HepG2 (cell line): ENCODE data around the gene PGS1. TPM values are rescaled to one million over a fixed set of nuclear protein-coding genes. Genes with fewer than 3 reads are reported as not detected.

Experiments
- ATAC-seq: fragments of 200-7000 bp; cut with Tn5 transposase; 3 replicates; pipeline ENCODE4 v1.9.1; 2020; ENCODE audit warnings: mild to moderate bottlenecking, moderate library complexity
- BruUV-seq: library from RNA; stranded (reverse); fragments of 400-500 nt; replicated peaks from 2 replicates; lab custom pipeline; 2021; lab: Mats Ljungman, UMichigan
- CTCF ChIA-PET: fragments of 300-600 bp; formaldehyde crosslinking; extraction: SDS; loops from one replicate; lab custom pipeline; 2021; ENCODE audit warnings: low total read pairs, inconsistent platforms, low intra/inter-chr PET ratio; lab: Yijun Ruan, JAX
- POLR2A ChIA-PET: fragments of 350-600 bp; sonication (Branson Sonifier 250); formaldehyde crosslinking; loops from one replicate; lab custom pipeline; 2020; ENCODE audit warnings: antibody characterized with exemption, inconsistent platforms; lab: Yijun Ruan, JAX
- DNase-seq: peaks from one replicate; pipeline ENCODE4 v3.0.0-alpha.2; 2015; ENCODE audit warnings: low spot score
- FAIRE-seq: peaks from 3 replicates; lab custom pipeline; 2011; peaks lifted over from hg19 to GRCh38; lab: Jason Lieb, UNC
- H2AFZ ChIP-seq: one replicate; pipeline ENCODE4 v1.6.1; 2011; ENCODE audit warnings: low read length, inconsistent platforms
- H3K27ac ChIP-seq: fragments of 300-600 bp; 3 replicates; pipeline ENCODE4 v1.8.0; 2011; ENCODE audit warnings: mixed run types, mild to moderate bottlenecking, mixed read lengths, low read length, inconsistent platforms; ENCODE audit not compliant: insufficient read depth; ENCODE audit errors: extremely low read length
- H3K27me3 ChIP-seq, 2 experiments: fragments of 200-600 bp in 1 of 2; 2 replicates in 1 of 2; 3 replicates in 1 of 2; pipeline versions ENCODE4 v1.6.0 to v1.8.0; 2011; ENCODE audit warnings: low read length in 2 of 2, mild to moderate bottlenecking in 2 of 2, moderate library complexity in 2 of 2, inconsistent platforms in 1 of 2; ENCODE audit not compliant: insufficient read depth in 2 of 2, control insufficient read depth in 1 of 2
- H3K36me3 ChIP-seq, 2 experiments: fragments of 200-600 bp in 1 of 2; replicated peaks in 1 of 2; 2 replicates in 1 of 2; 3 replicates in 1 of 2; pipeline versions ENCODE4 v1.5.1 to v1.8.0; 2011; ENCODE audit warnings: low read length in 2 of 2, inconsistent platforms in 1 of 2; ENCODE audit not compliant: insufficient read depth in 2 of 2, control insufficient read depth in 1 of 2
- H3K4me1 ChIP-seq: 2 replicates; pipeline ENCODE4 v1.5.1; 2012; ENCODE audit warnings: low read length, inconsistent platforms; ENCODE audit not compliant: insufficient read depth
- H3K4me2 ChIP-seq: 2 replicates; pipeline ENCODE4 v1.6.0; 2011; ENCODE audit warnings: low read depth, low read length, inconsistent platforms
- H3K4me3 ChIP-seq, 3 experiments: fragments of 200-600 bp in 1 of 3; sonication (generic), shearing (Covaris generic) in 1 of 3; replicated peaks in 1 of 3; 2 replicates each; pipeline ENCODE4 v1.5.1; 2011 to 2016; ENCODE audit warnings: low read length in 3 of 3, inconsistent platforms in 2 of 3, low read depth in 2 of 3, mild to moderate bottlenecking in 2 of 3, control low read depth in 1 of 3, mixed read lengths in 1 of 3; ENCODE audit not compliant: insufficient read depth in 1 of 3
- H3K79me2 ChIP-seq: one replicate; pipeline ENCODE4 v1.6.1; 2011; ENCODE audit warnings: low read length, inconsistent platforms; ENCODE audit not compliant: insufficient read depth
- H3K9ac ChIP-seq: 2 replicates; pipeline ENCODE4 v1.6.0; 2011; ENCODE audit warnings: mild to moderate bottlenecking, low read depth, low read length, inconsistent platforms; ENCODE audit not compliant: insufficient read depth
- H3K9me3 ChIP-seq: 2 replicates; pipeline ENCODE4 v1.5.1; 2012; ENCODE audit warnings: mild to moderate bottlenecking, low read length
- H4K20me1 ChIP-seq: 2 replicates; pipeline ENCODE4 v1.6.0; 2011; ENCODE audit warnings: inconsistent platforms, mild to moderate bottlenecking, low read length, moderate library complexity; ENCODE audit not compliant: insufficient read depth
- AGO2 ChIP-seq: fragments of 200-400 bp; formaldehyde crosslinking; optimal IDR thresholded peaks from 2 replicates; pipeline ENCODE3; 2017; ENCODE audit warnings: mild to moderate bottlenecking, low read depth, low read length, moderate library complexity
- CEBPZ ChIP-seq: IDR thresholded peaks from 2 replicates; pipeline ENCODE4 v1.6.1; 2012; ENCODE audit warnings: low read length, improper control_type of control experiment
- PLSCR1 ChIP-seq: sonication (generic); formaldehyde crosslinking; IDR thresholded peaks from 2 replicates; pipeline ENCODE4 v1.5.0; 2020; ENCODE audit warnings: missing genetic modification reagents, mild to moderate bottlenecking, borderline replicate concordance
- WGBS: methylation state at CpG from one replicate; pipeline ENCODE4 v1.1.6; 2017; ENCODE audit warnings: low lambda C conversion rate; 5-methylcytosine and 5-hydroxymethylcytosine counted together
- in situ Hi-C: cut with HindIII; loops from 2 replicates; pipeline ENCODE4 v1.10.0; 2017; ENCODE audit warnings: low pct_unique_long_range_greater_than_20kb; ENCODE audit not compliant: extremely low pct_ligation_motif_present
- intact Hi-C: fragments of 100-400 bp; cut with micrococcal nuclease; formaldehyde crosslinking; loops from one replicate; pipeline ENCODE4 v1.10.0; 2022; ENCODE audit not compliant: unreplicated experiment
- polyA plus RNA-seq, 8 experiments: library from polyadenylated mRNA; depleted of rRNA in 3 of 8; stranded (reverse) in 7 of 8; unstranded in 1 of 8; fragments of >200 nt; fragmentation: Illumina TruSeq in 4 of 8; extraction: Trizol in 4 of 8; gene quantifications; 2 replicates each; pipeline versions ENCODE4 v1.2.1 to v1.2.3, GENCODE V29; 2011 to 2016; ENCODE audit warnings: low read depth in 4 of 8, missing spikeins in 1 of 8, mixed read lengths in 1 of 8; ENCODE audit not compliant: insufficient read depth in 1 of 8
- total RNA-seq, 5 experiments: library from RNA; depleted of rRNA; stranded (reverse); fragments of >200 nt; fragmentation: Illumina TruSeq; extraction: Trizol; gene quantifications; 2 replicates each; pipeline ENCODE4 v1.2.3, GENCODE V29; 2016; ENCODE audit warnings: low read depth in 1 of 5

Gene PGS1
- total and polyA plus RNA-seq, 2 of the 13 experiments (the other 11 are each of a cell fraction or from before 2014, with no cell fraction given): 25.9 to 31.5 TPM

DNA sequence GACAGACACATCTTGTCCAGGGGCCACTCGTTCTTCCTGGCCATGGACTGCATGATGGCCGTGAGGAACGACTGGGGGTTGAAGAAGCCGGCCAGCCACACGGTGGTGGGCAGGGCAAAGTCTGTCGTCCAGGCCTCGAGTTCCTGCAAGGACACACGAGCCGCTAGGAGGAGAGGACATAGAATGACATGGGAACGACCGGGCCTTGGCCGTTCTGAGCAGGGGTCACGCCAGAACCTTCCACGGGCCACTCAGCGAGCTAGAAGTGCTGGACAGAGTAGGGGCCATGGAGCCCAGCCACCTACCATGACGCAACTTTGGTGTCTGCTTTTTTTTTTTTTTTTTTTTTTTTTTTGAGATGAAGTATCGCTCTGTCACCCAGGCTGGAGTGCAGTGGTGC, 47.0 kb downstream of the PGS1 start:
- WGBS: 96% methylated on average over 16 of the region's 17 CpGs
- peaks cover 19% of the 10 kb centered on the region for H4K20me1 ChIP-seq
- ATAC-seq: no peak
- peaks cover 23 to 43% of the 10 kb centered on the region in 2 experiments for H3K36me3 ChIP-seq
- in situ Hi-C loops: no loop called here
- no peaks in the 10 kb centered on the region for H3K27me3 ChIP-seq
- peaks cover 22% of the 10 kb centered on the region for H3K4me1 ChIP-seq
- no peak for FAIRE-seq
- H3K9ac ChIP-seq: no peak overlapping the region
- ChIA-PET POLR2A (no interaction called here), CTCF (no interaction called here)
- H2AFZ ChIP-seq: no peak overlapping the region
- no peak overlapping the region for H3K27ac ChIP-seq
- no peak overlapping the region for H3K4me3 ChIP-seq
- BruUV-seq: no TSS peak
- H3K4me2 ChIP-seq: no peak overlapping the region
- no peak for DNase-seq
- H3K79me2 ChIP-seq: no peaks in the 10 kb centered on the region
- intact Hi-C loops: no loop called here
- H3K9me3 ChIP-seq: no peaks in the 10 kb centered on the region
- TF ChIP-seq AGO2 (peak; percentile 7), CEBPZ (no peak), PLSCR1 (CRISPR knock-in tag) (no peak)
